Prostate gland (tissue), 2 donors: ENCODE results near the gene FGF22. TPM values are rescaled to one million over a fixed set of nuclear protein-coding genes. Genes with fewer than 3 reads are reported as not detected.

Experiments
- DNase-seq: peaks from one replicate; pipeline ENCODE4 v3.0.0-alpha.2; 2019; ENCODE audit warnings: low spot score
- H3K27ac ChIP-seq, 2 donors: fragments of 200-600 bp; sonication (generic); 2 replicates each; pipeline ENCODE4 v1.5.1; 2017 to 2019
- H3K27me3 ChIP-seq: fragments of 200-600 bp; sonication (generic); replicated peaks from 2 replicates; pipeline ENCODE4 v1.5.1; 2019; ENCODE audit not compliant: insufficient read depth
- H3K36me3 ChIP-seq, 2 donors: fragments of 200-600 bp; sonication (generic); 1 replicate in 1 of 2; 2 replicates in 1 of 2; pipeline versions ENCODE4 v1.5.1 to v1.8.1; 2017 to 2019
- H3K4me1 ChIP-seq: fragments of 200-600 bp; sonication (generic); replicated peaks from 2 replicates; pipeline ENCODE4 v1.5.1; 2019
- H3K4me3 ChIP-seq, 2 donors: fragments of 200-600 bp; sonication (generic); 2 replicates each; pipeline ENCODE4 v1.5.1; 2017 to 2019
- H3K9me3 ChIP-seq: fragments of 200-600 bp; sonication (generic); 2 replicates; pipeline ENCODE4 v1.5.1; 2017
- CTCF ChIP-seq, 4 experiments: fragments of 200-600 bp in 2 of 4; fragments of 450-650 bp in 2 of 4; sonication (generic) in 2 of 4; IDR thresholded peaks; 1 replicate in 3 of 4; 2 replicates in 1 of 4; pipeline ENCODE4 v1.5.1; 2016 to 2019; ENCODE audit warnings: antibody characterized with exemption in 4 of 4, mild to moderate bottlenecking in 2 of 4, moderate library complexity in 2 of 4
- POLR2A ChIP-seq: fragments of 450-650 bp; IDR thresholded peaks from one replicate; pipeline ENCODE4 v1.6.1; 2016; ENCODE audit warnings: antibody characterized with exemption, mild to moderate bottlenecking
- POLR2AphosphoS5 ChIP-seq: sonication (generic); formaldehyde crosslinking; IDR thresholded peaks from one replicate; pipeline ENCODE4 v1.6.1; 2017; ENCODE audit warnings: antibody characterized with exemption
- WGBS: methylation state at CpG from one replicate; pipeline ENCODE4 v1.1.5; 2018; 5-methylcytosine and 5-hydroxymethylcytosine counted together
- intact Hi-C: fragments of 100-400 bp; cut with DNase I; formaldehyde crosslinking; loops from one replicate; pipeline ENCODE4 v1.14.2; 2022
- total RNA-seq, 2 donors: library from RNA; depleted of rRNA; stranded (reverse); fragments of >200 nt; gene quantifications; one replicate each; pipeline ENCODE4 v1.1.0, GENCODE V29; 2016

The FGF22 gene
- total RNA-seq, result 1 to 10 TPM in 1 of 2 donors, not detected in 1; 4.4 TPM

GRCh38 chr19:639253-640160 lies at the start of gene FGF22:
FGF22 (plus strand) TSS chr19:639879; CDS start chr19:639926, 47 bp downstream.
- H3K27me3 ChIP-seq, result no peaks in the 10 kb centered on the region
- TF ChIP-seq POLR2A (no peak), POLR2AphosphoS5 (no peak), CTCF (IDR thresholded peaks at IDR 0.05) (peak in 1 of 4 experiments; percentile 22)
- WGBS, result 7% methylated on average over 74 of the region's 109 CpGs
- DNase-seq, result peak; percentile 93
- H3K9me3 ChIP-seq, result no peaks in the 10 kb centered on the region
- no peaks in the 10 kb centered on the region for H3K36me3 ChIP-seq
- intact Hi-C loops, result no loop called here
- H3K4me1 ChIP-seq, result no peaks in the 10 kb centered on the region
- peak within 1 kb of the TSS; percentile 35 to 39 for H3K4me3 ChIP-seq
- H3K27ac ChIP-seq, result no peak within 1 kb of the TSS

GRCh38 chr19:590396-590745 lies 49.3 kb upstream of the FGF22 start:
- WGBS, result 0% methylated on average over 5 of the region's 50 CpGs

GRCh38 chr19:590750-591098 lies 49.0 kb upstream of the FGF22 start:
- peak overlapping the region in 1 of 2 donors; percentile 21 for H3K4me3 ChIP-seq

More at GRCh38 chr19:590396-590745, 49.3 kb upstream of the FGF22 start:
- DNase-seq, result no peak
- intact Hi-C loops, result no loop called here
- Histone ChIP-seq H3K4me3 (peak overlapping the region; percentile 5 to 21), H3K9me3 (no peaks in the 10 kb centered on the region), H3K27ac (no peak overlapping the region), H3K36me3 (no peaks in the 10 kb centered on the region), H3K27me3 (peaks cover 9% of the 10 kb centered on the region), H3K4me1 (peaks cover 5% of the 10 kb centered on the region)
- TF ChIP-seq POLR2AphosphoS5 (no peak), CTCF (IDR thresholded peaks at IDR 0.05) (no peak), POLR2A (no peak)

DNA sequence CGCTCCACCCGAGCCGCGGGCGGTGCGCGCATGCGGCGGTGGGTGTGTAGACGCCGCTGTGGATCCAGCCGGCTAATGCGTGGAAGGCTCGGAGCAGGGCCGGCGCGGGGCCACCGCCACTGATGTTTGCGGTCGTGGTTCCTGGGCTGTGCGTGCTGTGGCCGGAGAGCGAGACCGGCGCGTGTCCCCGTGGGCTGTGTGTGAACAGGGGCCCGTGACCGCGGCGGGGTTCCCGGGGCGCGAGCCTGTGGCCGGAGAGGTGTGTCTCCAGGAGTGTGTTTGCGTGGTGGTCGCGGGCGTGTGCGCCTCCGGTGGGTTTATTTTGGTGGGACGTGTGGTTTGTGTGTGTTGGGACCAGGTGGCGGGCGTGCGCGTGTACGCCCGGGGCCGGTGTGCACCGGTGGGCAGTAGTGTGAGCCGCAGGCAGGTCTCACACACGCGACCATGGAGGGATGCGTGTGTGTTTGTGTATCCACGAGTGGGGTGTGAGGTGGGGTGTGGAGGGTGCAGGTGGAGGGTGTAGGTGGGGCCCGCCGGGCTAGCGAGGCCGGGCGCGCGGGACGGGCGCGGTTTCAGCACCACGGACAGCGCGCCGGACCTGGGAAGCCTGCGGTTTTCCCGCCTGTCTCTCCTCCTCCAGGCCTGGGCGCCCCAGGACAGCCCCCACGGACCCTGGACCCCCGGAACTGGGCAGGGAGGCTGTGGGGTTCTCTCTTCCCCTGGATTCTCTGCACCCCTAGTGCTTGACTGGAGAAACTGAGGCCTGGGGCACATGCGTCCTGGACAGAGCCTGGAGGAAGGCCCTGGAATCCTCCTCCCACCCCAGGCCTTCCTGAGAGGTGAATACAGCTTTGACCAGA lies 48.4 kb upstream of the FGF22 start:
- Histone ChIP-seq H3K36me3 (no peaks in the 10 kb centered on the region), H3K27me3 (peaks cover 9% of the 10 kb centered on the region), H3K4me3 (no peak overlapping the region), H3K27ac (no peak overlapping the region), H3K4me1 (peaks cover 5% of the 10 kb centered on the region), H3K9me3 (no peaks in the 10 kb centered on the region)
- 32% methylated on average over 64 of the region's 75 CpGs for WGBS
- no peak for TF ChIP-seq CTCF (IDR thresholded peaks at IDR 0.05)
- TF ChIP-seq POLR2A, result no peak
- TF ChIP-seq POLR2AphosphoS5, result no peak
- DNase-seq, result no peak
- intact Hi-C loops, result no loop called here

More at GRCh38 chr19:590750-591098, 49.0 kb upstream of the FGF22 start:
- Histone ChIP-seq H3K9me3 (no peaks in the 10 kb centered on the region), H3K27ac (no peak overlapping the region), H3K27me3 (peaks cover 9% of the 10 kb centered on the region), H3K4me1 (peaks cover 5% of the 10 kb centered on the region), H3K36me3 (no peaks in the 10 kb centered on the region)
- TF ChIP-seq POLR2AphosphoS5 (no peak), CTCF (IDR thresholded peaks at IDR 0.05) (no peak), POLR2A (no peak)
- intact Hi-C loops, result no loop called here
- WGBS, result 11% methylated on average over 26 of the region's 41 CpGs
- no peak for DNase-seq
